ENCODE data around the gene RCC1.

The RCC1 gene

GRCh38 chr1:28482702-28483101 is 23.1 kb upstream of the RCC1 start:
- ATAC-seq = no peak
- TF ChIP-seq TOX (CRISPR knock-in tag; IDR thresholded peaks at IDR 0.05; ENCODE audit: borderline replicate concordance) (no peak), ZNF8 (CRISPR knock-in tag; IDR thresholded peaks at IDR 0.05) (no peak), OSR1 (CRISPR knock-in tag; IDR thresholded peaks at IDR 0.05) (no peak), ARNTL (CRISPR knock-in tag; IDR thresholded peaks at IDR 0.05; ENCODE audit: borderline replicate concordance, low read depth) (no peak), PATZ1 (CRISPR knock-in tag; IDR thresholded peaks at IDR 0.05; ENCODE audit: borderline replicate concordance) (no peak), CSDC2 (CRISPR knock-in tag; IDR thresholded peaks at IDR 0.05) (no peak), ZNF70 (CRISPR knock-in tag; IDR thresholded peaks at IDR 0.05) (no peak), ZC3H10 (CRISPR knock-in tag; IDR thresholded peaks at IDR 0.05) (no peak), SNAI2 (CRISPR knock-in tag; IDR thresholded peaks at IDR 0.05) (no peak), ZNF565 (CRISPR knock-in tag; conservative IDR thresholded peaks at IDR 0.05; ENCODE audit: low read depth) (no peak), PPARA (CRISPR knock-in tag; IDR thresholded peaks at IDR 0.05; ENCODE audit: borderline replicate concordance) (no peak), BACH2 (CRISPR knock-in tag; IDR thresholded peaks at IDR 0.05; ENCODE audit: borderline replicate concordance) (no peak), GLIS3 (CRISPR knock-in tag; IDR thresholded peaks at IDR 0.05) (no peak), RARB (CRISPR knock-in tag; IDR thresholded peaks at IDR 0.05) (no peak)
- TF ChIP-seq, protein P1, sequence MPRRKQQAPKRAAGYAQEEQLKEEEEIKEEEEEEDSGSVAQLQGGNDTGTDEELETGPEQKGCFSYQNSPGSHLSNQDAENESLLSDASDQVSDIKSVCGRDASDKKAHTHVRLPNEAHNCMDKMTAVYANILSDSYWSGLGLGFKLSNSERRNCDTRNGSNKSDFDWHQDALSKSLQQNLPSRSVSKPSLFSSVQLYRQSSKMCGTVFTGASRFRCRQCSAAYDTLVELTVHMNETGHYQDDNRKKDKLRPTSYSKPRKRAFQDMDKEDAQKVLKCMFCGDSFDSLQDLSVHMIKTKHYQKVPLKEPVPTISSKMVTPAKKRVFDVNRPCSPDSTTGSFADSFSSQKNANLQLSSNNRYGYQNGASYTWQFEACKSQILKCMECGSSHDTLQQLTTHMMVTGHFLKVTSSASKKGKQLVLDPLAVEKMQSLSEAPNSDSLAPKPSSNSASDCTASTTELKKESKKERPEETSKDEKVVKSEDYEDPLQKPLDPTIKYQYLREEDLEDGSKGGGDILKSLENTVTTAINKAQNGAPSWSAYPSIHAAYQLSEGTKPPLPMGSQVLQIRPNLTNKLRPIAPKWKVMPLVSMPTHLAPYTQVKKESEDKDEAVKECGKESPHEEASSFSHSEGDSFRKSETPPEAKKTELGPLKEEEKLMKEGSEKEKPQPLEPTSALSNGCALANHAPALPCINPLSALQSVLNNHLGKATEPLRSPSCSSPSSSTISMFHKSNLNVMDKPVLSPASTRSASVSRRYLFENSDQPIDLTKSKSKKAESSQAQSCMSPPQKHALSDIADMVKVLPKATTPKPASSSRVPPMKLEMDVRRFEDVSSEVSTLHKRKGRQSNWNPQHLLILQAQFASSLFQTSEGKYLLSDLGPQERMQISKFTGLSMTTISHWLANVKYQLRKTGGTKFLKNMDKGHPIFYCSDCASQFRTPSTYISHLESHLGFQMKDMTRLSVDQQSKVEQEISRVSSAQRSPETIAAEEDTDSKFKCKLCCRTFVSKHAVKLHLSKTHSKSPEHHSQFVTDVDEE (CRISPR knock-in tag; IDR thresholded peaks at IDR 0.05) = no peak

DNA sequence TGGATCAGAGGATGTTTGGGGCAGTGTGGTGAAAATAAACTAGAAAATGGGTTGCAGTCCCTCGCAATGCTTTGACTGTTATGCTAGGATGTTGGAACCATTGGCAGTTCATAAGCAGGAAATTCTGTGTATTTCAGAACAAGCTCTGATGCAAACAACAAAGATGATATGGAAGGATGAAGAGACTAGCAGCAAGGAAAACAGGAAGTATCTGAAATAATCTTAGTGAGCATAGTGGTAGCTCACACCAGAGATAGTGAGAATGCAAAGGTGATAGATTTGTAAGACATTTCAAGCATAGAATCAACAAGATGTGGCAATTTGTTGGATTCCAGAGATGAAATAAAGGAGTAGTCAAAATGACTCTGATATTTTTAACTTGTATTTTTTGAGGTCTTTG is 11.1 kb upstream of the RCC1 start:
- ATAC-seq = no peak
- no peak for TF ChIP-seq ARNTL (CRISPR knock-in tag; IDR thresholded peaks at IDR 0.05; ENCODE audit: borderline replicate concordance, low read depth)
- no peak for TF ChIP-seq ZC3H10 (CRISPR knock-in tag; IDR thresholded peaks at IDR 0.05)

DNA sequence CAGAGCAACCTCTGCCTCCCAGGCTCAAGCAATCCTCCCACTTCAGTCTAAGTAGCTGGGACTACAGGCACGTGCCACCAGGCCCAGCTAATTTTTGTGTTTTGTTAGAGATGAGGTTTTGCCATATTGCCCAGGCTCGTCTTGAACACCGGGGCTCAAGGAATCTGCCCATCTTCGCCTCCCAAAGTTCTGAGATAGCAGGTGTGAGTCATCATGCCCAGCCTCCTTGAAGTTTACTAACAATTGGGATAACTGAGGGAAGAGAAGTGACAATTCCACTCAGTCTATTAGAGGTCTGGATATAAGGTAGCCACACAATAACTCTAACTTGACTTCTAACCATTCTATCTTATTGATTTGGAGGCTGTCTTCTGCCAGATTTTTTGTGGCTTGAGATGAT is 6.3 kb upstream of the RCC1 start:
- no peak for TF ChIP-seq BACH2 (CRISPR knock-in tag; IDR thresholded peaks at IDR 0.05; ENCODE audit: borderline replicate concordance)
- TF ChIP-seq, protein P1 (CRISPR knock-in tag; IDR thresholded peaks at IDR 0.05) = no peak
- no peak for TF ChIP-seq ARNTL (CRISPR knock-in tag; IDR thresholded peaks at IDR 0.05; ENCODE audit: borderline replicate concordance, low read depth)
- TF ChIP-seq, protein P2, sequence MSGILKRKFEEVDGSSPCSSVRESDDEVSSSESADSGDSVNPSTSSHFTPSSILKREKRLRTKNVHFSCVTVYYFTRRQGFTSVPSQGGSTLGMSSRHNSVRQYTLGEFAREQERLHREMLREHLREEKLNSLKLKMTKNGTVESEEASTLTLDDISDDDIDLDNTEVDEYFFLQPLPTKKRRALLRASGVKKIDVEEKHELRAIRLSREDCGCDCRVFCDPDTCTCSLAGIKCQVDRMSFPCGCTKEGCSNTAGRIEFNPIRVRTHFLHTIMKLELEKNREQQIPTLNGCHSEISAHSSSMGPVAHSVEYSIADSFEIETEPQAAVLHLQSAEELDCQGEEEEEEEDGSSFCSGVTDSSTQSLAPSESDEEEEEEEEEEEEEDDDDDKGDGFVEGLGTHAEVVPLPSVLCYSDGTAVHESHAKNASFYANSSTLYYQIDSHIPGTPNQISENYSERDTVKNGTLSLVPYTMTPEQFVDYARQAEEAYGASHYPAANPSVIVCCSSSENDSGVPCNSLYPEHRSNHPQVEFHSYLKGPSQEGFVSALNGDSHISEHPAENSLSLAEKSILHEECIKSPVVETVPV (CRISPR knock-in tag; IDR thresholded peaks at IDR 0.05) = no peak
- no peak for TF ChIP-seq PATZ1 (CRISPR knock-in tag; IDR thresholded peaks at IDR 0.05; ENCODE audit: borderline replicate concordance)
- no peak for TF ChIP-seq SNAI2 (CRISPR knock-in tag; IDR thresholded peaks at IDR 0.05)
- no peak for TF ChIP-seq RARB (CRISPR knock-in tag; IDR thresholded peaks at IDR 0.05)
- TF ChIP-seq ZC3H10 (CRISPR knock-in tag; IDR thresholded peaks at IDR 0.05) = no peak
- no peak for TF ChIP-seq ZNF70 (CRISPR knock-in tag; IDR thresholded peaks at IDR 0.05)
- no peak for TF ChIP-seq ESRRG (CRISPR knock-in tag; IDR thresholded peaks at IDR 0.05)
- TF ChIP-seq CSDC2 (CRISPR knock-in tag; IDR thresholded peaks at IDR 0.05) = no peak
- no peak for TF ChIP-seq TOX (CRISPR knock-in tag; IDR thresholded peaks at IDR 0.05; ENCODE audit: borderline replicate concordance)
- no peak for TF ChIP-seq ZNF565 (CRISPR knock-in tag; conservative IDR thresholded peaks at IDR 0.05; ENCODE audit: low read depth)
- no peak for TF ChIP-seq TCF4 (CRISPR knock-in tag; IDR thresholded peaks at IDR 0.05; ENCODE audit: borderline replicate concordance)
- TF ChIP-seq ZFP3 (CRISPR knock-in tag; IDR thresholded peaks at IDR 0.05) = no peak
- no peak for TF ChIP-seq PPARA (CRISPR knock-in tag; IDR thresholded peaks at IDR 0.05; ENCODE audit: borderline replicate concordance)
- no peak for TF ChIP-seq CREB5 (CRISPR knock-in tag; IDR thresholded peaks at IDR 0.05; ENCODE audit: low read depth)
- ATAC-seq = no peak
